Neural crest cell (in vitro differentiated cells): Measurements from ENCODE around the gene CACNB4. TPM values are rescaled to one million over a fixed set of nuclear protein-coding genes. Genes with fewer than 3 reads are reported as not detected.
A peak's percentile ranks its signal among the peaks of the same experiment; 100 is the strongest.
"Not testable (repeated sequence)": the region's sequence is repeated elsewhere in the genome, so short reads cannot be mapped to it uniquely, and the experiment has no call there.

ENCODE experiments used
- DNase-seq: peaks from one replicate; pipeline ENCODE4 v3.0.0; 2021; ENCODE audit warnings: low read depth, mixed read lengths, low spot score
- H3K27ac Mint-ChIP-seq: one replicate; pipeline ENCODE4 v1.8.0; 2021; ENCODE audit warnings: mild to moderate bottlenecking, mixed read lengths; ENCODE audit not compliant: unreplicated experiment
- H3K27me3 Mint-ChIP-seq: 2 replicates; pipeline ENCODE4 v1.8.0; 2021; ENCODE audit warnings: low read depth, mild to moderate bottlenecking, mixed read lengths
- H3K36me3 Mint-ChIP-seq: 2 replicates; pipeline ENCODE4 v1.8.0; 2021; ENCODE audit warnings: low read depth, mild to moderate bottlenecking, mixed read lengths
- H3K4me1 Mint-ChIP-seq: 2 replicates; pipeline ENCODE4 v1.8.0; 2021; ENCODE audit warnings: mixed read lengths
- H3K4me3 Mint-ChIP-seq: one replicate; pipeline ENCODE4 v1.8.0; 2021; ENCODE audit warnings: mild to moderate bottlenecking, mixed read lengths
- H3K9me3 Mint-ChIP-seq: 2 replicates; pipeline ENCODE4 v1.8.0; 2021; ENCODE audit warnings: mixed read lengths
- CTCF ChIP-seq: fragments of 200-600 bp; sonication (generic); conservative IDR thresholded peaks from 2 replicates; pipeline ENCODE4 v1.5.0; 2021; ENCODE audit warnings: antibody characterized with exemption, mild to moderate bottlenecking
- total RNA-seq: library from RNA; stranded (reverse); gene quantifications from 2 replicates; pipeline ENCODE4 v1.2.1, GENCODE V29; 2021

CACNB4 gene
- total RNA-seq, 1 donor from 2014 or later, result 6.9 TPM

DNA sequence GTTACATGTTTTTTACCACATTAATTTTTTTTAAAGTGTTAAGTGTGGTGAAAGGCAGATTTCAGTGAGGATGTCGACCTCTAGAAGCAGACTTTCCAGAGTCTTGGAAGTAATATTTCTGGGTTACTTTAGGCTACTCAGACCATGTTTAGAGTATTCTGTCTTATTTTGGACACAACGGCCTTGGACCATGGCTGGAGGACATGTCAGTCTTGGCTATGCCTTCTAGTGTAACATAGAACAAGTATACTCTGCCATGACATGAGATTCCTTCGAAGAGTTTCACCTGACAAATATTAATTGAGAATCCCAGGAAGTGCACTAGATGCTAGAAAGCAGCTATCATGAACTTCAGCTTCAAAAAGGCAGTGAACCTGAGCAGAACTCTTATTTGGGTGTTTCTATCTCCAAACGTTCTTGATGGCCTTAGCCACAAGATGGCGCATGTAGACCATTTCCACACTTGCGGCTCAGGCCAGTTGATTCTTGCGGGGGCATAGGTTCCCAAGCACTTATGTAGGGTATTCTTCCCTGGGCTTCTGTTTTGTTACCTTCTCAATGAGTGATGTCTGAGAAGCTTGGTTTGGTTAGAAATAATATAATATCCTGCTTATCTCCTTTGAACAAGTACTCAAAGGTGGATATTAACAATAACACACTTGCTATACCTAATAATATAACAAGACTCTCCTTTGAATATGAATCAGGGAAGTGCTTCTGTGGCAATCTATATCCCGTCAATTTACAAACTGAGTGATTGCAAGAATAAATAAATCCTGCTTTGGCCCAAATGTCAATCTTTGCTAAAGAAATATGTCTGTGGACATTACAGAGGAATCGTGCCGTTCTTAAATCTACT, 62.0 kb downstream of the CACNB4 start:
- peaks cover 9% of the 10 kb centered on the region for H3K4me1 Mint-ChIP-seq
- no peaks in the 10 kb centered on the region for H3K36me3 Mint-ChIP-seq
- H3K27me3 Mint-ChIP-seq, result peaks cover 18% of the 10 kb centered on the region
- H3K27ac Mint-ChIP-seq, result no peak overlapping the region
- no peaks in the 10 kb centered on the region for H3K9me3 Mint-ChIP-seq
- no peak overlapping the region for H3K4me3 Mint-ChIP-seq
- TF ChIP-seq CTCF, result peak; percentile 86
- DNase-seq, result peak; percentile 74

DNA sequence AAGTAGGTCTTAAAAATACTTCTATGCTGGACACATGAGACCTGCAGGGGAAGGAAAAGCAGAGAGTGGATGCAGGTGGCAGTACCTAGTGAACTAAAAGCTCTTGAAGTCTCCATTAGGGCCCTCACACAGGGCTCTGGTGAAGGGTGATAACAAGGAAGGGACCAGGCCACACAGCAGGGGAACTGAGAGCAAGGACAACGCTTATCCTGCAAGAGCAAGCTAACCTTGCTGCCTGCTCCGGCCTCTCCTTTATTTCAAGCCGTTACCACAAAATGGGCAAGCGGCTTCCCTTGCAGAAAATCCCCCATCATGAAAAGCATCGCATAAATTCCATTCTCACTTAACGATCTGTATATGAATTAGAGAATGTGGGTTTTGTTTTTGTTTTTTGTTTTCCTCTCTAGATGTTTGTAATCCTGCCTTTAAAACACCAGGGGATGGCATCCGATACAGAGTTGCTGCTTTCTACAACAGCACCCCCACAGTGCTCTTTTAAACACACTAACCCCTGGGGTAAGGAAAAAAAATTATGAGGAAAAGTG, 64.5 kb downstream of the CACNB4 start:
- Mint-ChIP-seq H3K4me1 (peaks cover 9% of the 10 kb centered on the region), H3K27me3 (peaks cover 20% of the 10 kb centered on the region), H3K27ac (no peak overlapping the region), H3K36me3 (no peaks in the 10 kb centered on the region), H3K9me3 (no peaks in the 10 kb centered on the region), H3K4me3 (no peak overlapping the region)
- no peak for TF ChIP-seq CTCF
- no peak for DNase-seq

- no peak overlapping the region for H3K4me3 Mint-ChIP-seq
- no peak for DNase-seq
- H3K27me3 Mint-ChIP-seq, result peaks cover 20% of the 10 kb centered on the region
Observed at GRCh38 chr2:152033011-152033925, 65.6 kb downstream of the CACNB4 start.

GRCh38 chr2:152031747-152032306, 67.0 kb downstream of the CACNB4 start:
- DNase-seq, result no peak
- Mint-ChIP-seq H3K27ac (no peak overlapping the region), H3K27me3 (peaks cover 20% of the 10 kb centered on the region), H3K9me3 (no peaks in the 10 kb centered on the region), H3K36me3 (no peaks in the 10 kb centered on the region), H3K4me1 (peaks cover 6% of the 10 kb centered on the region), H3K4me3 (no peak overlapping the region)
- no peak for TF ChIP-seq CTCF

More at GRCh38 chr2:152033011-152033925, 65.6 kb downstream of the CACNB4 start:
- peaks cover 9% of the 10 kb centered on the region for H3K4me1 Mint-ChIP-seq
- H3K27ac Mint-ChIP-seq, result no peak overlapping the region
- no peaks in the 10 kb centered on the region for H3K9me3 Mint-ChIP-seq
- TF ChIP-seq CTCF, result no peak
- H3K36me3 Mint-ChIP-seq, result no peaks in the 10 kb centered on the region

GRCh38 chr2:152030596-152031328, 68.1 kb downstream of the CACNB4 start:
- H3K27ac Mint-ChIP-seq, H3K4me3 Mint-ChIP-seq, DNase-seq, H3K36me3 Mint-ChIP-seq, H3K4me1 Mint-ChIP-seq, H3K9me3 Mint-ChIP-seq: not testable (repeated sequence)
- peaks cover 20% of the 10 kb centered on the region for H3K27me3 Mint-ChIP-seq
